Activated naive CD4-positive, alpha-beta T cell (primary cell): ENCODE data around the gene DMRTC2.

Experiments
- DNase-seq, 4 experiments: peaks; one replicate each; lab custom pipeline; 2025; lab: John Stamatoyannopoulos, UW

The DMRTC2 gene

GRCh38 chr19:41890936-41891335 lies 46.1 kb downstream of the DMRTC2 start:
- no peak for DNase-seq

DNA sequence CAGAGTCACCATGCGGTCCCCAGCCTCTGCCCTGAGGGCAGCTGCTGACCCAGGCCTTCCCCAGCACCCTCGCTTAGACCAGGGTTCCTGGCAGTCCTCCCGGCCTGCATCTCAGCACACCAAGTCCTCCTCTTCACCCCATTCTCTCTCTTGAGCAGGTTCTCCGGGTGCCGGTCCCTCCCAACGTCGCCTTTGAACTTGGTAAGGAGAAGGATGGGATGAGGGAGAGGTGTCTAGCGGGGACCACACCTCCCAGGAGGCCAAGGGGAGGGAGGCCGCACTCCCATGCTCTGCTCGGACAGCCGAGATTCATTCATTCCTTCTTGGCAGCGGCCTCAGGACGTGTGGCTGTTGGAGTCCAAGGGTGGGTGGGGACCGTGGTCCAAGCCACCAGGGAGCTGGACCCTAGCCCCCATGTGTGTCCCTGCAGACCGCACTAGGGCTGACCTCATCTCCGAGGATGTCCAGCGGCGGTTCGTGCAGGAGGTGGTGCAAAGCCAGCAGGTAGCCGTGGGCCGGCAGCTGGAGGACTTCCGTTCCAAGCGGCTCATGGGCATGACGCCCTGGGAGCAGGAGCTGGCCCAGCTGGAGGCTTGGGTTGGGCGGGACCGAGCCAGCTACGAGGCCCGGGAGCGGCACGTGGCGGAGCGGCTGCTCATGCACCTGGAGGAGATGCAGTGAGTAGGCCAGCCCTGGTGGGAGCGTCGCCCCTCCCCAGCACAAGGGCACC lies 47.5 kb downstream of the DMRTC2 start:
- DNase-seq, result no peak

DNA sequence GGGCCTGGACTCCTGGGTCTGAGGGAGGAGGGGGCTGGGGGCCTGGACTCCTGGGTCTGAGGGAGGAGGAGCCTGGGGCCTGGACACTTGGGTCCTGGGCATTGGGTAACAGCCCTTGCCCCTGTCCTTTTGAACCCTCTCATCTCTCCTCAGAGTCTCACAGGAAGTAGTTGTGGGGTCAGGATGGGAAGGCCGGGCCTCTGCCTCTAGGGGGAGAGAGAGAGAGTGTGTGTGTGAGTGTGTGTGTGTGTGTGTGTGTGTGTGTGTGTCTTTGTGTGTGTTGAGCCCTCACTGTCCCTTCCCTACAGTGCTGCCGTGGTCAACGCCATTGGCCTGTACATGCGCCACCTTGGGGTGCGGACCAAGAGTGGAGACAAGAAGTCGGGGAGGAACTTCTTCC lies 49.1 kb downstream of the DMRTC2 start:
- DNase-seq, result peak in 1 of 4 experiments; percentile 38

DNA sequence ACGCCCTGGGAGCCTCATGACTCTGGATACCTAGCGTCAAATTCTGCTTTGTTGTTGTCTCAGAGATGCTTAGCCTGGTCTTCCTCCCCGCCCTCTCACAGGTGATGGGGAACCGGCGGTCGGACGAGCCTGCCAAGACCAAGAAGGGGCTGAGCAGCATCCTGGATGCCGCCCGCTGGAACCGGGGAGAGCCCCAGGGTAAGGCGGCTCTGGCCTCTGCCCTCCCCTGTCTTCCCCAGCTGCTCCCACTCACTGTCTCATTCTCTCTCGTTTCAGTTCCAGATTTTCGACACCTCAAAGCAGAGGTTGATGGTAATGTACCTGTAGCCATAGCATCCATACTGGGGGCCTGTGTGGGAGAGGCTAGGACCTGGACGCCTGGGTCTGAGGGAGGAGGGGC lies 49.5 kb downstream of the DMRTC2 start:
- DNase-seq, result no peak

DNA sequence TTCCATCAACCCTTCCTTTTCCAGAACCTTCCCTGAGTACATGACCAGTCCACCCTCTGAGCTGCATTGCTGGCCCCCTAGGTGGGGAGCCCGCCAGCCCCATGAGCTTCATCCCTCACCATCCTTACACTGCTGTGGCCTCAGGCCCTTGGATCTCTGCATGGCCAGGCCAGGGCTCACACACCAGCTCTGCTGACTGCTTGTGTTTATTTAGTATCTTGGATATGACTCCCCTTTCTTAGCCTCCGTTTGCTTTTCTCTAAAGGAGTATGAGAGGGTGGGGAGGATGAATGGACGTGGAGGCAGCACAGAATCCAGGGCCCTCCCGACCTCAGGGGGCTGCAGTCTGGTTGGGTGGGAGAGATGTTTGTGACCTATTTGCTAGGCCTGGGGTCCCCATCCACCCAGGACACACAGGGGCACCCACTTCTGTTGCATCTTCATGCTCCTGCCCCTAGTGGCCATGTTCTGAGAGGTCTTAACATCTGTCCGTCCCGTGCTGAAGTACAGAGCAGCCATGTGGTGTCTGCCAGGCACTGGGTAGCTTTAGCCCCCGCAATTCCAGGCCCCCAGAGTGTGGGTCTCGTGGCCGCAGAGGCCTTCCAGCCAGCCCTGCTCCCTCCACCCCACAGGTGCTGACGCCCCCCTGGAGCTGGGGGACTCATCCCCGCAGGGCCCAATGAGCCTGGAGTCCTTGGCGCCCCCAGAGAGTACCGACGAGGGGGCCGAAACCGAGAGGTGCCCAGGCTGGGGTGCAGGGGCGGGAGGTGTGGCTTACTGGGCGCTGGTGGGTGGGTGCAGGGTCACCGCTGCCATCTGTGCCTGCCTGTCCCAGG lies 51.1 kb downstream of the DMRTC2 start:
- no peak for DNase-seq

DNA sequence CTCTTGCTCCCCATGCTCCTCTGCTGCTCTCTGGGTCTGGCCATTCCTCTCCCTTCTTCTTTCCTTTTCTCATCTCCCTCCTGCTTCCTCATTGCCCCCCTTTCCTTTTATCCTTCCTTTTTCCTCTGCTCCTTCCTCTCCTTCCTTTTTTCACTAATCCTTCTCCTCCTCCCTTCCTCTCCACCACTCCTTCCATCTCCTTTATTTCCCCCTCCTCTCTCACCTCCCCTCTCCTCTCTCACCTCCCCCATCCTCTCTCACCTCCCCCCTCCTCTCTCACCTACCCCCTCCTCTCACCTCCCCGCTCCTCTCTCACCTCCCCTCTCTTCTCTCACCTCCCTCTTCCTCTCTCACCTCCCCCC lies 51.7 kb downstream of the DMRTC2 start:
- no peak for DNase-seq

- DNase-seq, result no peak
Measured at GRCh38 chr19:41897181-41897580, 52.3 kb downstream of the DMRTC2 start.

GRCh38 chr19:41897820-41898219 lies 53.0 kb downstream of the DMRTC2 start:
- no peak for DNase-seq

GRCh38 chr19:41898235-41898634 lies 53.4 kb downstream of the DMRTC2 start:
- no peak for DNase-seq
